B cell (primary cell): Measurements from ENCODE around the gene NDST1.

Experiments used
- CTCF ChIP-seq: fragments of 200-600 bp; IDR thresholded peaks from one replicate; pipeline ENCODE4 v1.8.0; 2022; ENCODE audit warnings: antibody characterized with exemption, mild to moderate bottlenecking
- EZH2 ChIP-seq: IDR thresholded peaks from 2 replicates; pipeline ENCODE4 v1.6.1; 2012; ENCODE audit warnings: borderline replicate concordance, low read depth, mild to moderate bottlenecking, moderate library complexity, low read length; ENCODE audit not compliant: insufficient read depth, poor library complexity, severe bottlenecking

GRCh38 chr5:150598006-150598405 is 90.1 kb downstream of the NDST1 start:
- TF ChIP-seq CTCF (no peak), EZH2 (no peak)
